Fibroblast of lung (primary cell): ENCODE measurements around the gene WDR7.

Experiments used
- EZH2 ChIP-seq: IDR thresholded peaks from 2 replicates; pipeline ENCODE4 v1.5.1; 2012; ENCODE audit warnings: low read length, control low read depth, mild to moderate bottlenecking; ENCODE audit errors: missing control alignments
- TF ChIP-seq, protein P1 (sequence below), 2 donors: IDR thresholded peaks in 1 of 2; conservative IDR thresholded peaks in 1 of 2; 1 replicate in 1 of 2; 2 replicates in 1 of 2; pipeline ENCODE4 v1.5.1; 2011 to 2012; ENCODE audit warnings: low read length in 2 of 2, control low read depth in 1 of 2, inconsistent platforms in 1 of 2, low read depth in 1 of 2, mild to moderate bottlenecking in 1 of 2

DNA sequence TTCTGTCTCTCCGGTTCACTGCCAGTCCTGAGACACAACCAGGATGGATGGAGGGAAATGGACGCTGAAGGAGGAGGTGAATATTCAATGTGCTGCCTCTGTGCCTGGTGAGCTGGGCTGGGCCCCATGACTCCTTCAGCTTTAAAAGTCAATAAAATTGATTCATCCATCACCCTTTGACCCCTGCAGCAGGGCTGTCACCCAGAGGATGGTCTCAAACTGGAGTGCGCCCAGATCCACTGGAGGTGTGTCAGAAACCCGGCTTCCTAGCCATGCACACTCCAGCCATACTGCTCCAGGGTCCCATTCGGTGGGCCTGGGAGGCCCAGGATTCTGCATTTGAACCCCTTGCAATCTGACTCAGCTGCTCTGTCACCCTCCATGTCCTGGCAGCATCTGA is 401.6 kb downstream of the WDR7 start:
- TF ChIP-seq, protein P1, sequence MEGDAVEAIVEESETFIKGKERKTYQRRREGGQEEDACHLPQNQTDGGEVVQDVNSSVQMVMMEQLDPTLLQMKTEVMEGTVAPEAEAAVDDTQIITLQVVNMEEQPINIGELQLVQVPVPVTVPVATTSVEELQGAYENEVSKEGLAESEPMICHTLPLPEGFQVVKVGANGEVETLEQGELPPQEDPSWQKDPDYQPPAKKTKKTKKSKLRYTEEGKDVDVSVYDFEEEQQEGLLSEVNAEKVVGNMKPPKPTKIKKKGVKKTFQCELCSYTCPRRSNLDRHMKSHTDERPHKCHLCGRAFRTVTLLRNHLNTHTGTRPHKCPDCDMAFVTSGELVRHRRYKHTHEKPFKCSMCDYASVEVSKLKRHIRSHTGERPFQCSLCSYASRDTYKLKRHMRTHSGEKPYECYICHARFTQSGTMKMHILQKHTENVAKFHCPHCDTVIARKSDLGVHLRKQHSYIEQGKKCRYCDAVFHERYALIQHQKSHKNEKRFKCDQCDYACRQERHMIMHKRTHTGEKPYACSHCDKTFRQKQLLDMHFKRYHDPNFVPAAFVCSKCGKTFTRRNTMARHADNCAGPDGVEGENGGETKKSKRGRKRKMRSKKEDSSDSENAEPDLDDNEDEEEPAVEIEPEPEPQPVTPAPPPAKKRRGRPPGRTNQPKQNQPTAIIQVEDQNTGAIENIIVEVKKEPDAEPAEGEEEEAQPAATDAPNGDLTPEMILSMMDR (conservative IDR thresholded peaks at IDR 0.05 in 1 of 2, IDR thresholded peaks at IDR 0.05 in 1 of 2; ENCODE audit: low read depth in 1 of 2, low read length in 2 of 2), result no peak
- no peak for TF ChIP-seq EZH2
